Upper lobe of left lung (tissue), 4 donors: ENCODE results near the gene CYP2S1.

Source experiments
- CTCF ChIP-seq, 6 experiments: fragments of 450-650 bp in 4 of 6; fragments of 200-600 bp in 2 of 6; sonication (generic) in 2 of 6; IDR thresholded peaks; one replicate each; pipeline ENCODE4 v1.5.1; 2016 to 2019; ENCODE audit warnings: antibody characterized with exemption in 6 of 6
- POLR2A ChIP-seq, 4 donors: fragments of 450-650 bp; IDR thresholded peaks; one replicate each; pipeline ENCODE4 v1.5.1; 2016 to 2017; ENCODE audit warnings: antibody characterized with exemption in 4 of 4, mild to moderate bottlenecking in 2 of 4
- POLR2AphosphoS5 ChIP-seq, 2 donors: sonication (generic); formaldehyde crosslinking; IDR thresholded peaks; one replicate each; pipeline ENCODE4 v1.5.1; 2017; ENCODE audit warnings: antibody characterized with exemption in 2 of 2

GRCh38 chr19:41187884-41188279, 5.1 kb upstream of the CYP2S1 start:
- TF ChIP-seq POLR2A (IDR thresholded peaks at IDR 0.05) (no peak), CTCF (IDR thresholded peaks at IDR 0.05) (no peak), POLR2AphosphoS5 (IDR thresholded peaks at IDR 0.05) (no peak)
